Mononuclear cell (primary cell): ENCODE data around the gene CFL2. TPM values are rescaled to one million over a fixed set of nuclear protein-coding genes. Genes with fewer than 3 reads are reported as not detected.

Experiments used
- H3K27me3 ChIP-seq: 2 replicates; pipeline ENCODE4 v1.6.0; 2011; ENCODE audit warnings: low read length, control low read depth; ENCODE audit not compliant: insufficient read depth
- H3K4me1 ChIP-seq: 2 replicates; pipeline ENCODE4 v1.5.1; 2011; ENCODE audit warnings: mild to moderate bottlenecking, low read length, control low read depth; ENCODE audit not compliant: insufficient read depth
- H3K4me3 ChIP-seq: 2 replicates; pipeline ENCODE4 v1.5.1; 2011; ENCODE audit warnings: mild to moderate bottlenecking, low read length, moderate library complexity
- H3K9me3 ChIP-seq: 2 replicates; pipeline ENCODE4 v1.5.1; 2011; ENCODE audit warnings: low read depth, mild to moderate bottlenecking, control low read depth, low read length
- total RNA-seq: library from RNA; depleted of rRNA; stranded (reverse); fragments of >200 nt; gene quantifications from one replicate; pipeline ENCODE4 v1.2.3, GENCODE V29; 2012

Gene CFL2
- total RNA-seq, 1 donor = 62.2 TPM

- no peak overlapping the region for H3K4me3 ChIP-seq
- H3K4me1 ChIP-seq = peaks cover 10% of the 10 kb centered on the region
- no peaks in the 10 kb centered on the region for H3K27me3 ChIP-seq
- no peaks in the 10 kb centered on the region for H3K9me3 ChIP-seq
These were observed 21.0 kb downstream of the CFL2 start for GRCh38 chr14:34693228-34693939.

GRCh38 chr14:34692898-34693227 lies 21.5 kb downstream of the CFL2 start:
- Histone ChIP-seq H3K4me3 (no peak overlapping the region), H3K27me3 (no peaks in the 10 kb centered on the region), H3K9me3 (no peaks in the 10 kb centered on the region), H3K4me1 (peaks cover 10% of the 10 kb centered on the region)

- no peaks in the 10 kb centered on the region for H3K27me3 ChIP-seq
- H3K4me3 ChIP-seq = no peak overlapping the region
- peaks cover 10% of the 10 kb centered on the region for H3K4me1 ChIP-seq
- H3K9me3 ChIP-seq = no peaks in the 10 kb centered on the region
These were observed 22.0 kb downstream of the CFL2 start for GRCh38 chr14:34692348-34692747.

GRCh38 chr14:34691206-34691605 lies 23.2 kb downstream of the CFL2 start:
- Histone ChIP-seq H3K4me1 (peaks cover 10% of the 10 kb centered on the region), H3K27me3 (no peaks in the 10 kb centered on the region), H3K4me3 (no peak overlapping the region), H3K9me3 (no peaks in the 10 kb centered on the region)

GRCh38 chr14:34688470-34689206 lies 25.8 kb downstream of the CFL2 start:
- no peaks in the 10 kb centered on the region for H3K27me3 ChIP-seq
- no peak overlapping the region for H3K4me3 ChIP-seq
- H3K4me1 ChIP-seq = peaks cover 12% of the 10 kb centered on the region
- H3K9me3 ChIP-seq = no peaks in the 10 kb centered on the region

- H3K9me3 ChIP-seq = no peaks in the 10 kb centered on the region
- H3K27me3 ChIP-seq = no peaks in the 10 kb centered on the region
- no peak overlapping the region for H3K4me3 ChIP-seq
These were observed 28.5 kb downstream of the CFL2 start for GRCh38 chr14:34685819-34686428.

GRCh38 chr14:34684578-34684977 lies 29.8 kb downstream of the CFL2 start:
- no peaks in the 10 kb centered on the region for H3K9me3 ChIP-seq
- H3K27me3 ChIP-seq = no peaks in the 10 kb centered on the region
- no peak overlapping the region for H3K4me3 ChIP-seq

More at GRCh38 chr14:34685819-34686428, 28.5 kb downstream of the CFL2 start:
- H3K4me1 ChIP-seq = peaks cover 7% of the 10 kb centered on the region

GRCh38 chr14:34682787-34683321 lies 31.5 kb downstream of the CFL2 start:
- no peaks in the 10 kb centered on the region for H3K9me3 ChIP-seq
- H3K27me3 ChIP-seq = no peaks in the 10 kb centered on the region
- H3K4me1 ChIP-seq = peaks cover 7% of the 10 kb centered on the region
- no peak overlapping the region for H3K4me3 ChIP-seq

More at GRCh38 chr14:34684578-34684977, 29.8 kb downstream of the CFL2 start:
- H3K4me1 ChIP-seq = peaks cover 7% of the 10 kb centered on the region

- Histone ChIP-seq H3K9me3 (no peaks in the 10 kb centered on the region), H3K27me3 (no peaks in the 10 kb centered on the region), H3K4me1 (peaks cover 7% of the 10 kb centered on the region), H3K4me3 (no peak overlapping the region)
These were observed 33.5 kb downstream of the CFL2 start for GRCh38 chr14:34680806-34681479.

- H3K9me3 ChIP-seq = no peaks in the 10 kb centered on the region
- H3K27me3 ChIP-seq = no peaks in the 10 kb centered on the region
- no peak overlapping the region for H3K4me3 ChIP-seq
- peaks cover 5% of the 10 kb centered on the region for H3K4me1 ChIP-seq
These were observed 35.7 kb downstream of the CFL2 start for GRCh38 chr14:34678735-34679134.

GRCh38 chr14:34678306-34678705 lies 36.1 kb downstream of the CFL2 start:
- H3K27me3 ChIP-seq = no peaks in the 10 kb centered on the region
- H3K9me3 ChIP-seq = no peaks in the 10 kb centered on the region
- H3K4me3 ChIP-seq = no peak overlapping the region
- H3K4me1 ChIP-seq = peaks cover 5% of the 10 kb centered on the region

- Histone ChIP-seq H3K4me1 (peaks cover 6% of the 10 kb centered on the region), H3K4me3 (no peak overlapping the region), H3K9me3 (no peaks in the 10 kb centered on the region), H3K27me3 (no peaks in the 10 kb centered on the region)
These were observed 37.7 kb downstream of the CFL2 start for GRCh38 chr14:34676516-34677211.

- Histone ChIP-seq H3K27me3 (no peaks in the 10 kb centered on the region), H3K4me1 (peaks cover 10% of the 10 kb centered on the region), H3K9me3 (no peaks in the 10 kb centered on the region), H3K4me3 (no peak overlapping the region)
These were observed 40.7 kb downstream of the CFL2 start for GRCh38 chr14:34673702-34674101.

GRCh38 chr14:34671716-34672115 lies 42.7 kb downstream of the CFL2 start:
- H3K9me3 ChIP-seq = no peaks in the 10 kb centered on the region
- no peaks in the 10 kb centered on the region for H3K27me3 ChIP-seq
- no peak overlapping the region for H3K4me3 ChIP-seq
- H3K4me1 ChIP-seq = peaks cover 13% of the 10 kb centered on the region
